GM12892 (cell line): Measurements from ENCODE around the gene FAM111A.

Experiments used
- POLR2A ChIP-seq: IDR thresholded peaks from 2 replicates; pipeline ENCODE4 v1.6.1; 2011; ENCODE audit warnings: low read depth, low read length, control low read depth
- POLR2AphosphoS5 ChIP-seq: IDR thresholded peaks from 2 replicates; pipeline ENCODE4 v1.6.1; 2011; ENCODE audit warnings: low read depth, low read length, control low read depth

- TF ChIP-seq POLR2AphosphoS5 (no peak), POLR2A (no peak)
These were observed 57.7 kb downstream of the FAM111A start for GRCh38 chr11:59200423-59200746.
